T-helper 22 cell (primary cell): Measurements from ENCODE around the gene DOK6.
"Not testable (repeated sequence)": the region's sequence is repeated elsewhere in the genome, so short reads cannot be mapped to it uniquely, and the experiment has no call there.

Source experiments
- DNase-seq: peaks from one replicate; pipeline ENCODE4 v3.0.0-alpha.2; 2020; ENCODE audit warnings: low read depth

Gene DOK6

DNA sequence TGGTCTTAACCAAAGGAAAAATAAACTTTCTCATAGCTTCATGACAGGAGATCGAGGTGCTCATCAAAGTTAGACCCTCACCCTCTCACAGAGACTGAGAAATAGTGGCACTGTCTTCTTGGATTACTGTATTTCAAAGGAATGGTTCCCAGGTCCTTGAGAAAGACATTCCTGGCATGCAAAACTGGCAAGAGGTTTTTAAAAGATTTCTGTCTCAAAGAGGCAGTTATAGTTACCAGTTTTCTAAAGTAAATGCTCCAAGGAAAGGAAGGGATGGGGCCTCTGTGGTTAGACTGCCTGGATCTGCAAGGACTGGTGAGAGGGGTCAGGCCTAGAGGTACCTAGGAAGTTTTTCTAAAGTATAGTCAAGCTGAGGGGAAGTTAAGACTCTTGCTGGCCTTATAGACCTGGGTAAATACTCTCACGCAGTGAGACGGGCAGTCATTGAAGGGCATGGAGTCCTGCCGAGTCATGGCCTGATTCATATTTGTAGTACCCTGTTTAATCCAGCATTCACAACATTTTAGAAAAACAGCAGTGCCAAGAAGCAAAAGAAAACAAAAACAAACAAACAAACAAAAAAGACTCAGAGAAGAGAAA lies 226.1 kb downstream of the DOK6 start:
- no peak for DNase-seq

GRCh38 chr18:69628774-69629359 lies 228.2 kb downstream of the DOK6 start:
- no peak for DNase-seq

DNA sequence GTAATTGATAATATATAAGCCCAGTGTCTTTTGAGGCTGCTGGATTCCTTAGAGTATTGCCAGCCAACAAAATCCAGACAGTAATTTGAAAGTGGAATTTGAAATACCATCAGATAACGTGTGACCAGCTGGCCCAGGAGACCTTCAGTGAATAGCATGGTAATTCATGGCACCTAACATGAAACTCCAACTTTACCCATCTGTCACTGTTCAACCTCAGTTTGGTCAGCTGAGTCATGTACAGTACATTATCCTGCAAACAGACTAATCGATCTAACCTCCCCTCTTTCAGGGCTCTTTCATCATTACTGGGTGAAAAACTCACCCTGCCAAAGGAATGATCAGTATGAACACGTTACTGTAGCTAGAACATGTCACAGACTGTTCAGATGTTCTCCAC lies 230.6 kb downstream of the DOK6 start:
- no peak for DNase-seq

DNA sequence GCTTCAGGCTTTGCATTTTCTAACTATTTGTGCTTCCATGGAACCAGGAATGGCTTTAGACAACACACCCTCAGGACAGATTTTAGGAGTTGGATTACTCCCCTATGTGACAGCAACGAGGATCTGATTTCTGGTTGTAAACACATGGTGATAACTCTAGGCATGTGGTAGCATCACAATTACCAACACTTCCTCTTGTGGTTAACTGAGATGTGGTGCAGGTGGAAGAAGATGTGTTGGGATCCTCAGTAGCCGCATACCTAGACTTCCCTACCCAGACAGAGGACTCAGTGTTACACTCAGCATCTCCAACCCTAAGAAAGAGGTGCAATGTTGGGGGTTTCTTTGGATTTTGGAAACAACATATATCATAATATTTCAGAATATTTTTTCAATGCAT lies 234.8 kb downstream of the DOK6 start:
- no peak for DNase-seq

GRCh38 chr18:69636529-69637301 lies 236.0 kb downstream of the DOK6 start:
- no peak for DNase-seq

DNA sequence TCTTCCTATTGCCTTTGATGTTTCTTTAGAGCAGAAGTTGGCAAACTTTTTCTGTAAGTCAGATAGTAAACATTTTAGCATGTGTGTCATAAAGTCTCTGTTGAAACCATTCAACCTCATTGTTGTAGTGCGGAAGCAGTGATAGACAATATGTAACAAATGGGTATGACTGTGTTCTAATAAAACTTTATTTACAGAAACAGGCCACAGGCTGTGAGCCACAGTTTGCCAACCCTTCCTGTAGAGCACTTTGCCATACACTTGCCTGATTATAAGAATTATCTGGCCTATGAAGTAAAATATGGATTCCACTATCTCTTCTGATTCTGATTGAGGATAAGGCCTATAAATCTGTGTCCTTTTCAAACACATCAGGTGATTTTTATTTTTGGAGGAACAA lies 237.4 kb downstream of the DOK6 start:
- DNase-seq: no peak

GRCh38 chr18:69647702-69648101 lies 247.0 kb downstream of the DOK6 start:
- no peak for DNase-seq

DNA sequence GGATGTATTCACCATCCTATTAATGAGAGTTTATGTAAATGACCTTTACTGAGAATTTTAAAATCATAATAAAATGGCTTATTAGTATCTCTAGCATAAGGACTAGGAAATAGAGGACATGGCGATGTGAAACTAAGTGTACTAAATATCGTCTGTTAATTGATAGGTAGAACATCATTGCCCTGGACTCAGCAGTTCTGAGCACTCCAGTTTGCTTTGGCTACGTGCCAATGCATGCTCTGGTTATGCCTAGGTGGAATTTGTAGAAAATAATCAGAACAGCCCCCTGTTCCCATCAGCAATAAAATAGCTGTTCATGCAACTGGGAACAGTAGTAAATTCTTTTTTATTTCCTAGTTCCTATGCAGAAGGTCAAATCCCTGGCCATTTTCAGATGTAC lies 247.8 kb downstream of the DOK6 start:
- DNase-seq: no peak

GRCh38 chr18:69649684-69650083 lies 249.0 kb downstream of the DOK6 start:
- DNase-seq: no peak

DNA sequence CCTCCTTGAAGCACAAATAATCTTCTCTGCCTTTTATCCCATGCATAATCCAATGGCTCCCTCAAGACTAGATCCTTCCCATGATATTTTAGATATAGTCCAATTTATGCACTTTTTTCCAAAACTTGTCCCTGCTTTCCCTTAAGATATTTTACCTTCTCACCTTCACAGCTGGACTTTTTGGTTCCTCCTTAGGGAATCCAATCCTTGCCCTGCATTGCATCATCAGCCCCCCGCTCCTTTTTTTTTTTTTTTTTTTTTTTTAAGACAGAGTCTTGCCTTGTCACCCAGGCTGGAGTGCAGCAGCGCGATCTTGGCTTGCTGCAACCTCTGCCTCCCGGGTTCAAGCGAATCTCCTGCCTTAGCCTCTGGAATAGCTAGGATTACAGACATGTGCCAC lies 250.6 kb downstream of the DOK6 start:
- DNase-seq: no peak

- DNase-seq: no peak
These were observed 255.1 kb downstream of the DOK6 start for GRCh38 chr18:69655816-69656215.

- no peak for DNase-seq
These were observed 257.4 kb downstream of the DOK6 start for GRCh38 chr18:69658103-69658502.

DNA sequence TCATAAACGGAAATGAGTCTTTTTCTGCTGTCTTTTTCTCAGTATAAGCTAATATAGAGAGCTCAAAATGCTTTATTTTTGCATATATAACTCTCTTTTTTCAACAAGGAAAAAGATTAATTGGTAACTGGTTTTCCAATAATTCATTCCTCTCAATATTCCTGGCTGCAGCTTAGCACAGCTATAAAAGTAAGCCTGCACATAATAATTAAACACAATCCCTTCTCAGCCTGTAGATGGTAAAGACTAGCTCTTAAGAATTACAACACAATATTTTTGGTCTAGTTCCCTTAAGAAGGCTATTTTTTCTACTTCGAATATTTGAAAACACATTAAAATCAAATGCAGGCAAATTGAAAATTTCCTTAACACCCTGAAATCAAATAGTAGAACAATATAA lies 258.0 kb downstream of the DOK6 start:
- DNase-seq: no peak

DNA sequence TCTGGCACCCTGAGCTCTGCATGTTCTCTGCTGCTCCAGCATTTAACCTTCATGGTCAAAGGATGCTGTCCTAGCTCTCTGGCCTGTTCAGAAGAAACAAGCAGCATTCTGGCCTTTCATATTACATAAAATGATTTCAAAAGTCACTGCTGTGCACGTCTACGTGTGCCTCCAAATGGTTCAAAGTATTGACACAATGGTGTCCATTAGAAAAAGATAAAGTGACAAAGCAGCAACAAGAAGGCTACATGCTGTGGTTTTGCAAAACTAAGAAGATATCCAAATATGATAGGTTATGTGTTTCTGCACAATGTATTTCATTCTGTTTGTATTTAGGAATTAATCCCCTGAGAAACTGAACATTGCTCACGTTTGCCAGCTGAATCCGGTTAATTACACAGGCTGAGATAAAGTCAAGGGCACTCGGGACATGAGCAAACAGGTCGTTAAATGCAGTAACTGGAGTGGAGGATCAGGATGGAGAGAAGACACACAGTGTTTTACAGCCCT lies 258.5 kb downstream of the DOK6 start:
- no peak for DNase-seq

DNA sequence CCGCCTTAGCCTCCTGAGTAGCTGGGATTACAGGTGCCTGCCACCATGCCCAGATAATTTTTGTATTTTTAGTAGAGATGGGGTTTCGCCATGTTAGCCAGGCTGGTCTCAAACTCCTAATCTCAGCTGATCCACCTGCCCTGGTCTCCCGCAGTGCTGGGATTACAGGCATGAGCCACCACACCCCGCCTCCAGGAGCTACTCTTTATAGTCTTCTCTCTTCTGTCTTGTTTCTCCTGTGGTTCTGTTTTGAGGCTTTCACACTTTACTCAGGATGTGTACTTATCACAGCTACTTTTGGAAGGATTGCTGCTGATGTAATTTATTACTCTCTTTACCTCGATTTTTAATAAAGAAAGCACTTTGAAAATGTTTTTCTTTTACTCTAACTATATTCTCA lies 261.4 kb downstream of the DOK6 start:
- not testable (repeated sequence) for DNase-seq

DNA sequence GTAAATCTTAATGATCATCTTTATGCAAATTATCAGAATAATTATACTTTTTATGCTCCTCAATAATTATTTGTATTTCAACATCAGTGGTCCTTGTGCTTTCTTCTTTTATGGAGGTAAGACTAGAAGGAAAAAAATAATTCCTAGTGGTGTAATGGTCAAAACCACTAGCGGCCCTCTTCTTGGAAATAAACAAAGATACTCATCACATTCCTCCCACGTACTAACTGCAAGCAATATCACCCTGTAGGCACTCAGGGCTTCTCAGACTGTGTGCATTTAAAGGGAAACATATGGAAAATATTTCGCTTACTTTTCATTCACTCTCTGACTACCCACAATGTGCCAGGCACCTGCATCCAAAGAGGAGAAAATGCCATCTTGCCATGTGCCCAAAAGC lies 263.7 kb downstream of the DOK6 start:
- no peak for DNase-seq

DNA sequence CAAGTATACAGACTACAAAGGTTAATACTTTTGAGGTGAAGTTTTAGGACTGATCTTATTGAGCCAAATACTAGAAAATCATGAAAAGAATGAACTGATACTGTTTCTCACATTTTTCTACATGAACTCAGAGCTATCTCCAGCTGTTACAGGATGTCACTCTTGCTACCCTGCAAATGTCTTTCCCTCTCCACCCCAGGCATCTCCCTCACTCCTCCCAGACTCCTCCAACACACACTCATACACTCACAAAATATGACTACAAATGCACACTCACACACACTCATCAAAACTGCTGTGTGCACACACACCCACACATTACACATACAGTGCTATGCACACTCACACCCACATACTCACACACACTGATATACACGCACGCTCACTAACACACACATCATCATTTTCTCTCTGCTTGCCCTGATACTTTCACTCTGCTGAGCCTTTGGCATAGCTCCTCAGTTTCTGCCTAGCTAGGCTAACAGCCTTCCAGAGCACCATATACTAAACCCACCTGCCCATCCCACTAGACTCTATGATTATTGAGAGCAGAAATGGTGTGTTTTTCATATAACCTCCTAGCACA lies 273.7 kb downstream of the DOK6 start:
- DNase-seq: no peak

- no peak for DNase-seq
These were observed 274.3 kb downstream of the DOK6 start for GRCh38 chr18:69674966-69675365.

- no peak for DNase-seq
These were observed 276.9 kb downstream of the DOK6 start for GRCh38 chr18:69677595-69677994.

- DNase-seq: no peak
These were observed 279.4 kb downstream of the DOK6 start for GRCh38 chr18:69680123-69680522.

- DNase-seq: no peak
These were observed 282.5 kb downstream of the DOK6 start for GRCh38 chr18:69683176-69683575.

DNA sequence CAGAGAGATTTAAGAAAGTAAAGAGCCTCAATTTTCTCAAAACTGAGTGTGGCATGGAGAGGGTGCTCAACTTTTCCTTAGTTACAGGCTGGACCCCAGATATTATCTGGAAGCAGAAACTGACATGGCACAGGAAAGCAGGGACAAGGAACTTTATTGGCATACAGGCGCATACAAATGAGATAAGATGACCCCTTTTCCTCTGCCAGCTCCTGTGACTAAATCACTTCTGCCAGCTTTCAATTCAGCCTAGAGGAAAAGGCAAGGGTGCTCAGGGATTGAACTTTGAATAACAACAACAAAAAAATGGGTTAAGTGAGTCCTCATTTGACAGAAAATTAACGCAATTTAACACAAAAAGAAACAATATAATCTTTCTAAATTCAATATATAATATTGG lies 284.1 kb downstream of the DOK6 start:
- DNase-seq: no peak

GRCh38 chr18:69686861-69687260 lies 286.2 kb downstream of the DOK6 start:
- DNase-seq: no peak
